Inflammatory macrophage (primary cell): ENCODE data around the gene TPX2.
"Not testable (repeated sequence)": the region's sequence is repeated elsewhere in the genome, so short reads cannot be mapped to it uniquely, and the experiment has no call there.

ENCODE experiments used
- DNase-seq, 2 donors: peaks; one replicate each; pipeline ENCODE4 v3.0.0-alpha.2; 2020 to 2022

Gene TPX2

GRCh38 chr20:31815408-31816188 is 76.5 kb downstream of the TPX2 start:
- no peak for DNase-seq

GRCh38 chr20:31816221-31816620 is 77.1 kb downstream of the TPX2 start:
- DNase-seq: no peak

GRCh38 chr20:31817461-31817860 is 78.4 kb downstream of the TPX2 start:
- no peak for DNase-seq

DNA sequence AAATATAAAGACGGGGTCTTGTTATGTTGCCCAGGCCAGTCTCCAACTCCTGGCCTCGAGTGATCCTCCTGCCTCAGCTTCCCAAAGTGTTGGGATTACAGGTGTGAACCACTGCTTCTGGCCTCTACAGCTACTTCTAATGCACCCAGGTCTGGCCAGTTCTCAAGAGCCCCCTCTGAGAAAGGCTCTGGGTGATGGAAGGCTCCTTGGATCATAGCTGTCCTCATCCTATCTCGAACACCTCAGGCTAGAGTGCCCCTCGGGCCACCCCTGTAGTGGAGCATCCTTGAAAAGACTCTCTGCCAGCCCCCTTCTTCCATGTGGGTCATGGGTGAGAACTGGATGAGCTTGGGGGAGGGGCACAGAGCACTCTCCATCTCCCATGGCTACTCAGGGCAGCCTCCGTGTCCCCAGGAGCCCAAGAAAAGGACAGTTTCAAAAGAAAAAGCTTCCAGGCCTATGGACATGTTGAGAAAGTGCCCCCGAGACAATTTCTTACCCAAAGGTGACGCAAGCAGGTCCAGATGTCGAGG is 79.4 kb downstream of the TPX2 start:
- DNase-seq: no peak

DNA sequence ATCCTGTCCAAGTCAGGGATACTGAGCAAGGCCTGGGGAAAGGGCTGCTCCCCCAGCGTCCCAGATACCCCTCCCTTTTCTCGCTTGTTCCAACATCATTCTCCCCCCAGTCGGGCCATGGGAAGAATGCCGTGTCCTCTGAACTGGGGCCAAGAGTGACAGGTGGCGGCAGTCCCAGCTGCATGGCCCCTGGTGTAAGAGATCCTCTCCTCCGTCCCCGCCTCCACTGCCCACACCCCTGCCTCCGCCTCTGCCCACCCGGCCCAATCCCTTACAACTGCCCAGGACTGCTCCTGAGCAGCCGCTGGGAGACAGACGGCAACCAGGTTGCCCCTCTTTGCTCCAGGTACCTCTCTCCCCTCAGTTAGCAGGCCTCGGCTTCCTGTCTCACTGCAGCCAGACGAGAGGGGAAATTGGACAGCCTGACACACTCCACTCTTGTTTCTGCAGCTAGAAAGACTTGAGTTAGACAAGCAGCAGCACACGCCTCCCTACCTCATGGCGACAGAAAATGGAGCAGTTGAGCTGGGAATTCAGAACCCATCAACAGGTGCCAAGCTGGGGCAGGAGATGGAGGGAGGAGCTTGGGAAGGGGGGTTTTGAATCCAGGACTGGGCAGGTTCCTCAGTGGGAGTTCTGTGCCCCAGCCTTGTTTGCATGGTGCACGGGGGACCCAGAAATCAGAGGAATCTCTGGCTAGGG is 80.1 kb downstream of the TPX2 start, which contains the start of gene MYLK2:
Gene MYLK2, plus strand, starts transcription at position 274 of the 702 bp plus-strand sequence. Its CDS starts 225 bp downstream, at position 499.
- DNase-seq: no peak

DNA sequence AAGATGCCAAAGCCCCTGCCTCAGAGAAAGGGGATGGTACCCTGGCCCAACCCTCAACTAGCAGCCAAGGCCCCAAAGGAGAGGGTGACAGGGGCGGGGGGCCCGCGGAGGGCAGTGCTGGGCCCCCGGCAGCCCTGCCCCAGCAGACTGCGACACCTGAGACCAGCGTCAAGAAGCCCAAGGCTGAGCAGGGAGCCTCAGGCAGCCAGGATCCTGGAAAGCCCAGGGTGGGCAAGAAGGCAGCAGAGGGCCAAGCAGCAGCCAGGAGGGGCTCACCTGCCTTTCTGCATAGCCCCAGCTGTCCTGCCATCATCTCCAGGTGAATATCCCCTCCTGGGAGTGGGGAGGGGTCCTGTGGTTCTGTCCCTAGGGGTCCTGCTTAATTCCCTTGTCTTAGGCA is 81.1 kb downstream of the TPX2 start:
- DNase-seq: no peak

DNA sequence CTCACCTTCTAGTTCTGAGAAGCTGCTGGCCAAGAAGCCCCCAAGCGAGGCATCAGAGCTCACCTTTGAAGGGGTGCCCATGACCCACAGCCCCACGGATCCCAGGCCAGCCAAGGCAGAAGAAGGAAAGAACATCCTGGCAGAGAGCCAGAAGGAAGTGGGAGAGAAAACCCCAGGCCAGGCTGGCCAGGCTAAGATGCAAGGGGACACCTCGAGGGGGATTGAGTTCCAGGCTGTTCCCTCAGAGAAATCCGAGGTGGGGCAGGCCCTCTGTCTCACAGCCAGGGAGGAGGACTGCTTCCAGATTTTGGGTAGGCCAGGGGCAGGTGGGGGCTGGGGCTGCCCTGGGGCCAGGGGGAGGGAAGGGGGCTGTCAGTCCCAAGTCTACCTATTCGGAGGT is 82.3 kb downstream of the TPX2 start:
- no peak for DNase-seq

DNA sequence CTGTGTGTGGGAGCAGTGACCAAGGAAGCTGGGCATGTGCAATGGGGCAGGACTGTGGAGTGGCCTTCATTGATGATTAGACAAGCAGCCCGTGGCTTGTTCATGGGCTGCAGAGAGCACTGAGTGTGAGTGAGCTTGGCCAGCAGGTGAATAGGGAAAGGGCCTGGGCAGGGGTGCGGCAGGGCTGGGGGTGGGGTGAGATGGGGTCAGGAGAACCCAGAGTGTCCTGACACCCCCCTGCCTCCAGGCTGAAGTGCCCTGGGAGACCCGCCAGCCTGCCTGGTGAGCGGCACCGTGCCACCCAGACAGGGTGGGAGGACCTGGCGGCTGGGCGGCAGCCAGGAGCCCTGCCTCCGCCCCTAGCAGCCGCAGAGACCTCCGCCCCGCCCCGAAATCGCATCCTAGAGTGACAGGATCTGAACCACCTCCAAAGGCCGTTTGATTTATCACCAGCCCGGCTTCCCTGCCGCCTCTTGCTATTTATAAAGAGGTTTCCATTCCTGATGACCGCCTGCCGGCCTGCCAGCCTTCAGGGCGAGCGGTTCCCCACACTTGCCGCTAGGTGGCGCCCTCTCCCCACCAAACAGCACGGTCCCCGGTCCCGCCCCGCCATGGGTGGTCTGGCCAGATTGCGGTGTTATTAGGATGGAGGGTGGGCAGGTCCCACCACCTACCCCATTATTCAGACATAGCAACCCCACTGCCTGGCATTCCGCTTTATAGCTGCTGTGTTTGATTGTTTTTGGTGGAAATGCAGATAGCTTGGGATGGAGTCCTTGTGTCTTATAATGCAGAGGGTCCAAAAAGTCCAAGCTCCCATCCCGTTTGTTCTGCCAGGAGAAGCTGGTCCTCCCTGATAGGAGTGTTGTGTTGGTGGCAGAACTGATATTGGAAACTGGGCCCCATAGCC is 83.6 kb downstream of the TPX2 start:
- peak; percentile 41 to 63 for DNase-seq

GRCh38 chr20:31823360-31824124 is 84.5 kb downstream of the TPX2 start:
- peak in 1 of 2 donors; percentile 21 for DNase-seq

DNA sequence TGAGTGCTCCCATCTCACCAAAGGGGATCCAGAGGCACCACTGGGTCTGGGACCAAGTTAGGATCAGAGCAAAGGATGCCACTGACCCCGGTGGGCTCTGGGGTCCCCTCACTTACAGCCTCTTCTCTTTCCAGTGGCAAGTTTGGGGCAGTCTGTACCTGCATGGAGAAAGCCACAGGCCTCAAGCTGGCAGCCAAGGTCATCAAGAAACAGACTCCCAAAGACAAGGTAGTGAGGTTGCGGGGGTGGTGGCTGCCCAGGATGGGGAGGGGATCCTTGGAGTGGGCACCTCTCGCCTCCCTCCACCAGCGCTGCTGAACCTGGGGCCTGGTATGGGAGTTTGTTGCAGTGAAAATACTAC is 85.0 kb downstream of the TPX2 start:
- DNase-seq: no peak

- no peak for DNase-seq
Measured at GRCh38 chr20:31824554-31825313, 85.6 kb downstream of the TPX2 start.

DNA sequence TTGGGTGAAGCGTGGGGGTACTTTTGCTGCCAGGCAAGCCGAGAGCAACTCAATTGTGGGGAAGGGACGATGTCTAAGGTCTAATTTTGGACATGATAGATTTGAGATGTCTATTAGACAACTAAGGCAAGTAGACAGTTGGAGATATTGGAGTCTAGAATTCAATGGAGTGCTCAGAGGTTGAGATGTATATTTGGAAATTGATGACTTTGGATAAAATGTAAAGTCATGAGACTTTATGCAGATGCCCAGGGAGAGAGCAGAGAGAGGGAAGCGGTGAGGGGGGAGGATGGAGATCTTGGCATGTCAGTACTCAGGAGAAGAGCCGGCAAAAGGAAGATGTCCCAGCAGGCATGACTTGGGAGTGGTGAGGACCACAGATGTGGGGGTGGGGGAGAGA is 87.0 kb downstream of the TPX2 start:
- DNase-seq: no peak

GRCh38 chr20:31827059-31827458 is 88.0 kb downstream of the TPX2 start:
- DNase-seq: no peak

- not testable (repeated sequence) for DNase-seq
Measured at GRCh38 chr20:31828016-31828415, 88.9 kb downstream of the TPX2 start.

GRCh38 chr20:31829731-31830130 is 90.6 kb downstream of the TPX2 start:
- DNase-seq: no peak

DNA sequence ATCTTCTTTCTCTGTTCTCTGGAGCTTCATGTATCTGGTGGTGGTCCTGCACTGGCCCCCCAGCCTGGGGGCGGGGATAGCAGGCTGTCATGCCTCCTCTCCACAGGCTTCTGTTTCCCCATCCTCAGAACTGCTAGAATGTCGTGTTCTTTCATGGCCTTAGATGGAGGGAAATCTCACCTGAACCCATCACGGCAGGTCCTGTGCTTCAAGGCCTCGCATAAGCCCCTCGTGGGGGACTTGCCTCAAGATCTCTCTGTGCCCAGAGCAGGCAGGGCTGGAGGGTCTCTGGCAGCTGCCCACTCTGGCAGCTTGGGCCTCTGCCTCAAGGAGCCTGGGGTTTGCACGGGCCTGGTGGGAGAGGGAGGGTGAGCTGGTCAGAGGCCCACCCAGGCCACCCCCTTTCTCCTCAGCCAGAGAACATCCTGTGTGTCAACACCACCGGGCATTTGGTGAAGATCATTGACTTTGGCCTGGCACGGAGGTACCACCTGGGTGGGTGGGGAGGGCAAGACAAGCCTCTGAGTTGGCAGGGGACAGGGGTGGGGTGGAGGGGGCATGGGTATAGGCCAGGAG is 91.4 kb downstream of the TPX2 start:
- DNase-seq: no peak

DNA sequence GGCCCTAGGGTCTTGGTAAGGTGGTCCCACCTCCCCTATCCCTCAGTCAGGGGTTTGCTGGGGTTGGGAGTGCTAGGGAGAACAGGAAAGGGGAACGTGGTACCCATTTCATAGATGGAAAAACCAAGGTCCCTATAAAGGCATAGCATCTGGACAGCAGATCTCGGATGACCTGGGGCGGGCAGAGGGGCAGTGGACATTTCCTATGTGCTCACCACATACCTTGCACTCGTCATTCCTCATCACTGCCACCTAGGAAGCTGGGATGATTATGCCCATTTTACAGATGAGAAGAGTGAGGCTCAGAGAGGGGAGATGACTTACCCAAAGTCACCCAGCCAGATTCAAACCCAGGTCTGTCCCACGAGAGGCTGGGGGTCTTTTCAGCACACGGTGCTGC is 92.1 kb downstream of the TPX2 start:
- no peak for DNase-seq

DNA sequence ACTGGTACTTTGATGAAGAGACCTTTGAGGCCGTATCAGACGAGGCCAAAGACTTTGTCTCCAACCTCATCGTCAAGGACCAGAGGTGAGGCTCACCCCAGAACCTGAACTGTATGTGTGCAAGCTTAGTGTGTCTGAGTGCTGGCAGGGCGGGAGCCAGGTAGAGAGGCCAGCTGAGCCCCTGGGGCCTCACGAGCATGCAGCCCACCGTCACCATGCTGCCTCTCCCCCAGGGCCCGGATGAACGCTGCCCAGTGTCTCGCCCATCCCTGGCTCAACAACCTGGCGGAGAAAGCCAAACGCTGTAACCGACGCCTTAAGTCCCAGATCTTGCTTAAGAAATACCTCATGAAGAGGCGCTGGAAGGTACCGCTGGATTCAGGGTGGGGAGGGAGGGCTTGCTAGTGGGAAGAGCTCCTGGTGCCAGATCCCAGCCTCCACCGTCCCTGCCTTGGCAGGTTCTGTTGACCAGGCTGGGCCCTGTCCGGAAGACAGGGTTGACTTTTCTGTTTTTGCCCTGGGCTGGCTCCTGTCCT is 92.7 kb downstream of the TPX2 start:
- DNase-seq: no peak

- peak; percentile 49 to 54 for DNase-seq
Measured at GRCh38 chr20:31833130-31833930, 94.2 kb downstream of the TPX2 start.
